GM03348 (cell line): ENCODE results near the gene SFTPB.
"Not testable (repeated sequence)": the region's sequence is repeated elsewhere in the genome, so short reads cannot be mapped to it uniquely, and the experiment has no call there.

Experiments used
- DNase-seq: peaks from one replicate; pipeline ENCODE4 v3.0.0; 2012; ENCODE audit warnings: low spot score

The SFTPB gene

GRCh38 chr2:85656468-85656867, 11.5 kb downstream of the SFTPB start:
- DNase-seq = no peak

GRCh38 chr2:85655961-85656417, 12.0 kb downstream of the SFTPB start:
- DNase-seq = peak; percentile 81

- DNase-seq = no peak
Observed at GRCh38 chr2:85653996-85654395, 14.0 kb downstream of the SFTPB start.

- DNase-seq = no peak
Observed at GRCh38 chr2:85652056-85652455, 15.9 kb downstream of the SFTPB start.

- no peak for DNase-seq
Observed at GRCh38 chr2:85651097-85651496, 16.9 kb downstream of the SFTPB start.

- DNase-seq = no peak
Observed at GRCh38 chr2:85650456-85650855, 17.5 kb downstream of the SFTPB start.

GRCh38 chr2:85649201-85650190, 18.5 kb downstream of the SFTPB start:
- DNase-seq = peak; percentile 59

GRCh38 chr2:85648619-85649018, 19.4 kb downstream of the SFTPB start:
- DNase-seq = peak; percentile 81

- no peak for DNase-seq
Observed at GRCh38 chr2:85647823-85648526, 20.0 kb downstream of the SFTPB start.

GRCh38 chr2:85646166-85646565, 21.8 kb downstream of the SFTPB start:
- DNase-seq = no peak

GRCh38 chr2:85644909-85645308, 23.1 kb downstream of the SFTPB start:
- no peak for DNase-seq

GRCh38 chr2:85642725-85643124, 25.3 kb downstream of the SFTPB start:
- DNase-seq = no peak

GRCh38 chr2:85635636-85636035, 32.4 kb downstream of the SFTPB start:
- DNase-seq = no peak

GRCh38 chr2:85635011-85635410, 33.0 kb downstream of the SFTPB start:
- DNase-seq = no peak

GRCh38 chr2:85631316-85631715, 36.7 kb downstream of the SFTPB start:
- no peak for DNase-seq

GRCh38 chr2:85628658-85629057, 39.3 kb downstream of the SFTPB start:
- DNase-seq = no peak

GRCh38 chr2:85623991-85624390, 44.0 kb downstream of the SFTPB start:
- no peak for DNase-seq

- no peak for DNase-seq
Observed at GRCh38 chr2:85621338-85621737, 46.7 kb downstream of the SFTPB start.

- no peak for DNase-seq
Observed at GRCh38 chr2:85619617-85620016, 48.4 kb downstream of the SFTPB start.

GRCh38 chr2:85617723-85618122, 50.3 kb downstream of the SFTPB start:
- DNase-seq = not testable (repeated sequence)

GRCh38 chr2:85615413-85615728, 52.6 kb downstream of the SFTPB start:
- DNase-seq = no peak

- not testable (repeated sequence) for DNase-seq
Observed at GRCh38 chr2:85614757-85615156, 53.2 kb downstream of the SFTPB start.
